Breast epithelium (tissue), 4 donors: Measurements from ENCODE around the gene ATF5. TPM values are rescaled to one million over a fixed set of nuclear protein-coding genes. Genes with fewer than 3 reads are reported as not detected.

Experiments
- DNase-seq, 2 donors: peaks; one replicate each; pipeline ENCODE4 v3.0.0-alpha.2; 2019; ENCODE audit warnings: low spot score in 2 of 2
- H3K27ac ChIP-seq, 2 donors: fragments of 200-600 bp; sonication (generic) in 1 of 2; one replicate each; pipeline ENCODE4 v1.5.1; 2016 to 2019; ENCODE audit warnings: mild to moderate bottlenecking in 1 of 2
- H3K27me3 ChIP-seq, 2 donors: fragments of 200-600 bp; sonication (generic) in 1 of 2; one replicate each; pipeline versions ENCODE4 v1.5.1 to v1.6.0; 2017 to 2019; ENCODE audit warnings: control low read depth in 1 of 2, mild to moderate bottlenecking in 1 of 2
- H3K36me3 ChIP-seq: fragments of 200-600 bp; one replicate; pipeline ENCODE4 v1.5.1; 2019
- H3K4me1 ChIP-seq, 2 donors: fragments of 200-600 bp; sonication (generic); one replicate each; pipeline ENCODE4 v1.5.1; 2016 to 2019; ENCODE audit warnings: control low read depth in 1 of 2
- H3K4me3 ChIP-seq, 3 donors: fragments of 200-600 bp; sonication (generic); 1 replicate in 2 of 3; 2 replicates in 1 of 3; pipeline ENCODE4 v1.5.1; 2016 to 2019; ENCODE audit warnings: mild to moderate bottlenecking in 3 of 3, moderate library complexity in 2 of 3
- H3K9me3 ChIP-seq, 2 donors: fragments of 200-600 bp; sonication (generic) in 1 of 2; one replicate each; pipeline ENCODE4 v1.5.1; 2016 to 2019; ENCODE audit warnings: control low read depth in 1 of 2
- CTCF ChIP-seq, 3 donors: fragments of 450-650 bp; IDR thresholded peaks; one replicate each; pipeline ENCODE4 v1.5.1; 2016 to 2017; ENCODE audit warnings: antibody characterized with exemption in 3 of 3, mild to moderate bottlenecking in 3 of 3, moderate library complexity in 3 of 3
- POLR2A ChIP-seq: fragments of 450-650 bp; IDR thresholded peaks from one replicate; pipeline ENCODE4 v1.6.1; 2016; ENCODE audit warnings: antibody characterized with exemption, mild to moderate bottlenecking, moderate library complexity
- POLR2AphosphoS5 ChIP-seq, 3 donors: sonication (generic); formaldehyde crosslinking; IDR thresholded peaks; one replicate each; pipeline ENCODE4 v1.6.1; 2017; ENCODE audit warnings: antibody characterized with exemption in 3 of 3
- intact Hi-C: fragments of 100-400 bp; cut with DNase I; formaldehyde crosslinking; loops from one replicate; pipeline ENCODE4 v1.15.1; 2023; ENCODE audit warnings: low total_unique reads
- total RNA-seq, 3 donors: library from RNA; depleted of rRNA; stranded (reverse); fragments of >200 nt; gene quantifications; one replicate each; pipeline ENCODE4 v1.1.0, GENCODE V29; 2016

ATF5 gene
- total RNA-seq, 3 donors from 2014 or later = 5.9 to 20.0 (median 8.2) TPM

- no peak for DNase-seq
- no peaks in the 10 kb centered on the region for H3K27me3 ChIP-seq
- H3K4me1 ChIP-seq = no peaks in the 10 kb centered on the region
- H3K9me3 ChIP-seq = no peaks in the 10 kb centered on the region
- H3K36me3 ChIP-seq = no peaks in the 10 kb centered on the region
- intact Hi-C loops = no loop called here
- no peak for TF ChIP-seq POLR2AphosphoS5 (IDR thresholded peaks at IDR 0.05)
- no peak for TF ChIP-seq POLR2A
- TF ChIP-seq CTCF (IDR thresholded peaks at IDR 0.05) = no peak
- H3K27ac ChIP-seq = peak within 1 kb of the TSS; percentile 45 to 71
- H3K4me3 ChIP-seq = peak within 1 kb of the TSS in 1 of 3 donors; percentile 31
Measured at GRCh38 chr19:49896863-49897621, 32.0 kb upstream of the ATF5 start, which contains the start of gene IL4I1. TSS of gene IL4I1 (minus strand) at chr19:49896887. CDS start at chr19:49896160, 727 bp downstream.

- DNase-seq = no peak
- no peak overlapping the region for H3K4me3 ChIP-seq
- intact Hi-C loops = no loop called here
- H3K4me1 ChIP-seq = no peaks in the 10 kb centered on the region
- H3K36me3 ChIP-seq = peaks cover 9% of the 10 kb centered on the region
- no peaks in the 10 kb centered on the region for H3K27me3 ChIP-seq
- H3K9me3 ChIP-seq = no peaks in the 10 kb centered on the region
- TF ChIP-seq CTCF (IDR thresholded peaks at IDR 0.05) = no peak
- no peak for TF ChIP-seq POLR2A
- no peak for TF ChIP-seq POLR2AphosphoS5 (IDR thresholded peaks at IDR 0.05)
- H3K27ac ChIP-seq = no peak overlapping the region
Measured at GRCh38 chr19:49904136-49904535, 24.9 kb upstream of the ATF5 start.

- no peaks in the 10 kb centered on the region for H3K4me1 ChIP-seq
- DNase-seq = no peak
- no peaks in the 10 kb centered on the region for H3K9me3 ChIP-seq
- peaks cover 9% of the 10 kb centered on the region for H3K36me3 ChIP-seq
- intact Hi-C loops = no loop called here
- TF ChIP-seq POLR2AphosphoS5 (IDR thresholded peaks at IDR 0.05) = no peak
- TF ChIP-seq POLR2A = no peak
- TF ChIP-seq CTCF (IDR thresholded peaks at IDR 0.05) = no peak
- no peak overlapping the region for H3K27ac ChIP-seq
- no peaks in the 10 kb centered on the region for H3K27me3 ChIP-seq
- no peak overlapping the region for H3K4me3 ChIP-seq
Measured at GRCh38 chr19:49906879-49907564, 22.0 kb upstream of the ATF5 start.

GRCh38 chr19:49907745-49908446 lies 21.1 kb upstream of the ATF5 start:
- DNase-seq = no peak
- intact Hi-C loops = no loop called here
- no peak overlapping the region for H3K27ac ChIP-seq
- TF ChIP-seq CTCF (IDR thresholded peaks at IDR 0.05) = no peak
- TF ChIP-seq POLR2AphosphoS5 (IDR thresholded peaks at IDR 0.05) = no peak
- no peak for TF ChIP-seq POLR2A
- H3K36me3 ChIP-seq = peaks cover 9% of the 10 kb centered on the region
- no peaks in the 10 kb centered on the region for H3K27me3 ChIP-seq
- no peaks in the 10 kb centered on the region for H3K9me3 ChIP-seq
- H3K4me1 ChIP-seq = no peaks in the 10 kb centered on the region
- H3K4me3 ChIP-seq = no peak overlapping the region
